Measurements from ENCODE around the gene DIS3L2.

The DIS3L2 gene

DNA sequence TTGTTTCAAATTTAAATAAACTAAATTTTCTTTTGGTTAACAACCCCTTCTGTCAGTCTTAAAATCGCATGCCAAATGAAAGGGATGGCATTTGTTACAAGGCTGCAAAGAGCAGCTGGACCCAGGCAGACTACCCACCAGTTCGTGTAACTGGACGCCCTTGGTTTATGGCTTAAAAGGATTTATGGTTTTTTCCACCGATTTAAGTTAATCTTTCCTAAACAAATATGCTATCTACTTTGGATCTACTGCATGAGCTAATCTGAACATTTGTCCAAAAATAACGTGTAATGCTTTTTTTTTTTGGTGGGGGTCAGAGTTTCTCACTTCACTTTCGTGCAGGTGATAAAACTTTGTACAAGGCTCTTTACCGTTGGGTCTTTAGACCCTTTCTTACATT, 62.9 kb downstream of the DIS3L2 start:
- no peak overlapping the region for H3K4me2 ChIP-seq (ENCODE audit: low read length)
- WGBS (ENCODE audit: extremely low coverage, insufficient coverage, low lambda C conversion rate), result no CpG with 5 or more reads among the region's 7 CpGs
- H2BK120ac ChIP-seq (ENCODE audit: low read depth, low read length), result no peak overlapping the region
- H3K4me1 ChIP-seq (ENCODE audit: control insufficient read depth, low read depth, low read length), result no peaks in the 10 kb centered on the region
- H3K36me3 ChIP-seq (ENCODE audit: control insufficient read depth, insufficient read depth, low read length), result no peaks in the 10 kb centered on the region
- no peak overlapping the region for H3K4ac ChIP-seq (ENCODE audit: low read depth, low read length)
- H3K56ac ChIP-seq (ENCODE audit: low read length), result no peak overlapping the region
- no peak overlapping the region for H3K23ac ChIP-seq (ENCODE audit: low read length)
- H3K18ac ChIP-seq (ENCODE audit: low read length), result no peak overlapping the region
- H3K79me1 ChIP-seq (ENCODE audit: low read length), result no peaks in the 10 kb centered on the region
- no peak overlapping the region for H2AK5ac ChIP-seq (ENCODE audit: low read length)
- no peak overlapping the region for H2BK15ac ChIP-seq (replicated peaks; ENCODE audit: low read depth)
- no peak overlapping the region for H4K5ac ChIP-seq (ENCODE audit: low read length)
- no peaks in the 10 kb centered on the region for H3K27me3 ChIP-seq (ENCODE audit: insufficient read depth, low read length, poor library complexity)
- H2BK5ac ChIP-seq (ENCODE audit: low read length), result no peak overlapping the region
- H4K8ac ChIP-seq (ENCODE audit: low read depth, low read length), result no peak overlapping the region
- no peak overlapping the region for H3K9ac ChIP-seq (ENCODE audit: low read length)
- H3K4me3 ChIP-seq (ENCODE audit: low read length), result no peak overlapping the region
- H3K27ac ChIP-seq (ENCODE audit: low read depth, low read length), result no peak overlapping the region
- no peaks in the 10 kb centered on the region for H3K79me2 ChIP-seq (ENCODE audit: control insufficient read depth, insufficient read depth, low read length)
- DNase-seq, result no peak

DNA sequence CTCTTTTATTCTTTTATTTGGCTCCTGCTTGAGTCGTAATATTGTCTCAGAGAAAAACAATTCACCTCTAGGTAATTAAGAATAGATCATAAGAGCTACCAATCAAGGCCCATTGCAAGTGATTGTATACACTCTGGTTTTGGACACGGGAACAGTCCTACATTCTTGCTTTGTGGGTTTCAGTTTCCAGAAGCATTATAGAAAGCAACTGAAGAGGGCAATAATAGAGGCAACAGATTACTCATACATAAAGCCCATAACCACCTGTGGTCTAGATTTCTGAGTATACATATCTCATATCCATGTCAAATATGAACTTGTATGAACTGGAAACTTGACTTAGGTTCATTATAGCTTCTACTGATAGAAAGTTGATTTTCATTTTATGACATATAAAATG, 65.4 kb downstream of the DIS3L2 start:
- no peak overlapping the region for H3K27ac ChIP-seq (ENCODE audit: low read depth, low read length)
- H2BK5ac ChIP-seq (ENCODE audit: low read length), result no peak overlapping the region
- no peak overlapping the region for H3K9ac ChIP-seq (ENCODE audit: low read length)
- H3K56ac ChIP-seq (ENCODE audit: low read length), result no peak overlapping the region
- no CpG with 5 or more reads among the region's 2 CpGs for WGBS (ENCODE audit: extremely low coverage, insufficient coverage, low lambda C conversion rate)
- H2BK120ac ChIP-seq (ENCODE audit: low read depth, low read length), result no peak overlapping the region
- no peak overlapping the region for H4K8ac ChIP-seq (ENCODE audit: low read depth, low read length)
- H3K4me2 ChIP-seq (ENCODE audit: low read length), result no peak overlapping the region
- H3K36me3 ChIP-seq (ENCODE audit: control insufficient read depth, insufficient read depth, low read length), result no peaks in the 10 kb centered on the region
- H3K18ac ChIP-seq (ENCODE audit: low read length), result no peak overlapping the region
- H3K4me3 ChIP-seq (ENCODE audit: low read length), result no peak overlapping the region
- no peaks in the 10 kb centered on the region for H3K27me3 ChIP-seq (ENCODE audit: insufficient read depth, low read length, poor library complexity)
- no peaks in the 10 kb centered on the region for H3K79me2 ChIP-seq (ENCODE audit: control insufficient read depth, insufficient read depth, low read length)
- H2BK15ac ChIP-seq (replicated peaks; ENCODE audit: low read depth), result no peak overlapping the region
- H3K79me1 ChIP-seq (ENCODE audit: low read length), result no peaks in the 10 kb centered on the region
- H3K4ac ChIP-seq (ENCODE audit: low read depth, low read length), result no peak overlapping the region
- H4K5ac ChIP-seq (ENCODE audit: low read length), result no peak overlapping the region
- H3K4me1 ChIP-seq (ENCODE audit: control insufficient read depth, low read depth, low read length), result no peaks in the 10 kb centered on the region
- no peak overlapping the region for H2AK5ac ChIP-seq (ENCODE audit: low read length)
- no peak for DNase-seq
- H3K23ac ChIP-seq (ENCODE audit: low read length), result no peak overlapping the region

DNA sequence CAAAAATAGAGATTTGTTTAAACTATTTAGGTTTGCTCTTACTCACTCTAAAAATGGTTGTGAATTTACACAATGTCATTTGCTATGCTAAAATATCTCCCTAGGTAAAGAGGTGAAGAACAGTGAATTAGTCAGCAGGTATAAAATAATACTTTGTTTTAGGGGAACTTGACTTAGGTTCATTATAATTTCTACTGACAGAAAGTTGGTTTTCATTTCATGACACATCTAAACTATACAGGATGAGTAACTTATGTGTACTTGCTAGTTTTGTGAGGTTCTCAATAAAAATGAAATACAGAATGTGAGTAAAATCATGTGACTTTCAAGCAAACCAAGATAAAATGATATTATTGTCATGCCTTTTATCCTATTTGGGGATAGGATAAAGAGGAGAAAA, 66.0 kb downstream of the DIS3L2 start:
- Histone ChIP-seq H3K36me3 (ENCODE audit: control insufficient read depth, insufficient read depth, low read length) (no peaks in the 10 kb centered on the region), H3K27ac (ENCODE audit: low read depth, low read length) (no peak overlapping the region), H4K8ac (ENCODE audit: low read depth, low read length) (no peak overlapping the region), H2BK120ac (ENCODE audit: low read depth, low read length) (no peak overlapping the region), H3K9ac (ENCODE audit: low read length) (no peak overlapping the region), H3K23ac (ENCODE audit: low read length) (no peak overlapping the region), H3K79me1 (ENCODE audit: low read length) (no peaks in the 10 kb centered on the region), H3K56ac (ENCODE audit: low read length) (no peak overlapping the region), H2BK5ac (ENCODE audit: low read length) (no peak overlapping the region), H3K4ac (ENCODE audit: low read depth, low read length) (no peak overlapping the region), H3K4me2 (ENCODE audit: low read length) (no peak overlapping the region), H3K4me3 (ENCODE audit: low read length) (no peak overlapping the region), H3K27me3 (ENCODE audit: insufficient read depth, low read length, poor library complexity) (no peaks in the 10 kb centered on the region), H2BK15ac (replicated peaks; ENCODE audit: low read depth) (no peak overlapping the region), H4K5ac (ENCODE audit: low read length) (no peak overlapping the region), H3K4me1 (ENCODE audit: control insufficient read depth, low read depth, low read length) (no peaks in the 10 kb centered on the region), H2AK5ac (ENCODE audit: low read length) (no peak overlapping the region), H3K79me2 (ENCODE audit: control insufficient read depth, insufficient read depth, low read length) (no peaks in the 10 kb centered on the region), H3K18ac (ENCODE audit: low read length) (no peak overlapping the region)
- DNase-seq, result no peak

DNA sequence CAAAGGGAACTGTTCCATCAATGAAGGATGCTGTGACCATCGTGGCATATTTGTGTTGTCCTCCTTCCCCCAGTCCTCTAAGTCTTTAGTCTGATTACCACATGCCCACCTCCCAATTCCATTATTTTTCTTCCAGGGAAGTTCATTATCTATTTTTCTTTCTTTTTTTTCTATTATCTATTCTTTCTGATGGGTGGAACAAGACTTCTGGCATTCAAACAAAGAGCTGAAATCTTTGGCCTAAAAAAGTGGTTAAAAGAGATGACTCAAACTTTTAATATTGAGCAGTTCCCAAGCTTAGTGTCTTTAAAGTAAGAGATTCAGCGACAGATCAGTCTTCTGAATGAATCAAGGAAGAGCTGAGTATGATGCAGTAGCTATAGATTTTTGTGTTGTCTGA, 66.6 kb downstream of the DIS3L2 start:
- DNase-seq, result no peak
- no peak overlapping the region for H3K9ac ChIP-seq (ENCODE audit: low read length)
- H3K36me3 ChIP-seq (ENCODE audit: control insufficient read depth, insufficient read depth, low read length), result no peaks in the 10 kb centered on the region
- no peak overlapping the region for H4K8ac ChIP-seq (ENCODE audit: low read depth, low read length)
- H3K18ac ChIP-seq (ENCODE audit: low read length), result no peak overlapping the region
- H2BK120ac ChIP-seq (ENCODE audit: low read depth, low read length), result no peak overlapping the region
- no peaks in the 10 kb centered on the region for H3K4me1 ChIP-seq (ENCODE audit: control insufficient read depth, low read depth, low read length)
- no peak overlapping the region for H3K27ac ChIP-seq (ENCODE audit: low read depth, low read length)
- H3K4me2 ChIP-seq (ENCODE audit: low read length), result no peak overlapping the region
- H3K4ac ChIP-seq (ENCODE audit: low read depth, low read length), result no peak overlapping the region
- no peaks in the 10 kb centered on the region for H3K79me1 ChIP-seq (ENCODE audit: low read length)
- H3K56ac ChIP-seq (ENCODE audit: low read length), result no peak overlapping the region
- WGBS (ENCODE audit: extremely low coverage, insufficient coverage, low lambda C conversion rate), result no CpG with 5 or more reads among the region's 2 CpGs
- no peak overlapping the region for H2AK5ac ChIP-seq (ENCODE audit: low read length)
- no peaks in the 10 kb centered on the region for H3K79me2 ChIP-seq (ENCODE audit: control insufficient read depth, insufficient read depth, low read length)
- no peak overlapping the region for H4K5ac ChIP-seq (ENCODE audit: low read length)
- H2BK15ac ChIP-seq (replicated peaks; ENCODE audit: low read depth), result no peak overlapping the region
- no peak overlapping the region for H3K23ac ChIP-seq (ENCODE audit: low read length)
- H3K27me3 ChIP-seq (ENCODE audit: insufficient read depth, low read length, poor library complexity), result no peaks in the 10 kb centered on the region
- no peak overlapping the region for H2BK5ac ChIP-seq (ENCODE audit: low read length)
- no peak overlapping the region for H3K4me3 ChIP-seq (ENCODE audit: low read length)

DNA sequence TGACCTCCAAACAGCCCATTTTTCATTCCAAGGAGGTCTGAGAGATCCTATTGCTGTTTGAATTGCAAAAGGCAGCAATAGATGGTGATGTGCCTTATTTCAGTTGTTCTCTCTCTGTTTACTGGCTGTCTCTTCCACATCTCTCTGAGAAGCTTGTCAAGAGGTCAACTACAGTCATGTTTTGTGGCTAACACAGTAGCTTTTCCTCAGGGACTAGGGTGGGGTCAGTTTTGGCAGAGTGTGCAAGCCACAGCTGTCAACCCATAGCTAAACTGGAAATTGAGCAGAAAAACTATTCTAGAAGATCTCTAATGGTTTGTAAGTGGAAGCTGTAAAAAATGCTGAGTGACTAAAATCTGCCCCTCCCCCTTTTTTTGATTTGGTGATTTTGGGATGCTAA, 67.1 kb downstream of the DIS3L2 start:
- no peak overlapping the region for H2BK15ac ChIP-seq (replicated peaks; ENCODE audit: low read depth)
- H3K27me3 ChIP-seq (ENCODE audit: insufficient read depth, low read length, poor library complexity), result no peaks in the 10 kb centered on the region
- H3K4me1 ChIP-seq (ENCODE audit: control insufficient read depth, low read depth, low read length), result no peaks in the 10 kb centered on the region
- H3K4ac ChIP-seq (ENCODE audit: low read depth, low read length), result no peak overlapping the region
- H3K79me2 ChIP-seq (ENCODE audit: control insufficient read depth, insufficient read depth, low read length), result no peaks in the 10 kb centered on the region
- H3K23ac ChIP-seq (ENCODE audit: low read length), result no peak overlapping the region
- no peak overlapping the region for H3K18ac ChIP-seq (ENCODE audit: low read length)
- no peaks in the 10 kb centered on the region for H3K79me1 ChIP-seq (ENCODE audit: low read length)
- no peak overlapping the region for H2BK120ac ChIP-seq (ENCODE audit: low read depth, low read length)
- H3K4me2 ChIP-seq (ENCODE audit: low read length), result no peak overlapping the region
- no peak overlapping the region for H2BK5ac ChIP-seq (ENCODE audit: low read length)
- no peak overlapping the region for H2AK5ac ChIP-seq (ENCODE audit: low read length)
- no peak overlapping the region for H4K5ac ChIP-seq (ENCODE audit: low read length)
- no peak overlapping the region for H3K56ac ChIP-seq (ENCODE audit: low read length)
- H3K9ac ChIP-seq (ENCODE audit: low read length), result no peak overlapping the region
- H3K27ac ChIP-seq (ENCODE audit: low read depth, low read length), result no peak overlapping the region
- no peak overlapping the region for H4K8ac ChIP-seq (ENCODE audit: low read depth, low read length)
- no peak overlapping the region for H3K4me3 ChIP-seq (ENCODE audit: low read length)
- H3K36me3 ChIP-seq (ENCODE audit: control insufficient read depth, insufficient read depth, low read length), result no peaks in the 10 kb centered on the region
- DNase-seq, result no peak

DNA sequence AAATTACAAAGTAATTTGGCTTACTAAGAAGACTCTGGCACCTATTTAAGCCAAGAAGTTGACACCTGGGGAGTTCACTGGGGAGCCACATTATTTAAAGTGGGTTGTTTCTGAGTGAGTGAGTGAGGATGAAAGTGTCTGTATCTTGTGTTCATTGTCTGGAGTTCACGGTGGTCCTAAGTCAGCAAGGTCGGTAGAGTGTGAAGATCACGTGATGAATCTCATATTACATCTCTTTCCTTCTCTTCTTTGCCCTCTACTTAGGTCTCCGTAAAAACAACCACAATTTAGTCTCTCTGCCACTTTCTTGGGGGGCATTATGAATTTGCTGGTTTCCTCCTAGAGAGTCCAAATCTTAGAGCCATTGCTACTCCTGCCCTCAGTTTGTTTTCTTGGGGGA, 67.8 kb downstream of the DIS3L2 start:
- H3K4me2 ChIP-seq (ENCODE audit: low read length), result no peak overlapping the region
- DNase-seq, result no peak

More for the DNA sequence above, 67.8 kb downstream of the DIS3L2 start:
- Histone ChIP-seq H3K23ac (ENCODE audit: low read length) (no peak overlapping the region), H4K8ac (ENCODE audit: low read depth, low read length) (no peak overlapping the region), H3K27me3 (ENCODE audit: insufficient read depth, low read length, poor library complexity) (no peaks in the 10 kb centered on the region), H3K4me1 (ENCODE audit: control insufficient read depth, low read depth, low read length) (no peaks in the 10 kb centered on the region), H3K56ac (ENCODE audit: low read length) (no peak overlapping the region), H3K4me3 (ENCODE audit: low read length) (no peak overlapping the region), H2BK15ac (replicated peaks; ENCODE audit: low read depth) (no peak overlapping the region), H3K4ac (ENCODE audit: low read depth, low read length) (no peak overlapping the region), H2BK5ac (ENCODE audit: low read length) (no peak overlapping the region), H2AK5ac (ENCODE audit: low read length) (no peak overlapping the region), H3K79me2 (ENCODE audit: control insufficient read depth, insufficient read depth, low read length) (no peaks in the 10 kb centered on the region), H3K79me1 (ENCODE audit: low read length) (no peaks in the 10 kb centered on the region), H3K36me3 (ENCODE audit: control insufficient read depth, insufficient read depth, low read length) (no peaks in the 10 kb centered on the region), H4K5ac (ENCODE audit: low read length) (no peak overlapping the region), H3K9ac (ENCODE audit: low read length) (no peak overlapping the region), H2BK120ac (ENCODE audit: low read depth, low read length) (no peak overlapping the region), H3K27ac (ENCODE audit: low read depth, low read length) (no peak overlapping the region), H3K18ac (ENCODE audit: low read length) (no peak overlapping the region)
- no CpG with 5 or more reads among the region's 4 CpGs for WGBS (ENCODE audit: extremely low coverage, insufficient coverage, low lambda C conversion rate)
